Measurements from ENCODE around the gene APOC1.

DNA sequence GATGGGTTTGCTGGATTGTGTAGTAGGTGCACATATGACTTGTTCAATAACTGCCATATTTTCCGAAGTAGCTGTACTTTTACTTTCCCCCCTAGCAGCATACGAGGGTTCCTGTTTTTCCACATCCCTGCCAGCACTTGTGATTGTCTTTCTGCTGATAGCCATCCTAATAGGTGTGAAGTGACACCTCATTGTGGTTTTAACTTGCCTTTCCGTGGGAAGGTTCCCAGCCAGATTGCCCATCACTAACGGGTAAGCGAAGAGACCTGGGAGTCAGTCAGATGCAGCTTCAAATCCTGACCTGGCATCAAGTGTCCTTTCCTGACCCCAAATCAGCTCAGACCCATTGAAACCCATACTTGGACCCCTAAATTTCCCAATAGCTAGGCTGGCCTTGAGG, 45.3 kb downstream of the APOC1 start:
- TF ChIP-seq, protein P1, sequence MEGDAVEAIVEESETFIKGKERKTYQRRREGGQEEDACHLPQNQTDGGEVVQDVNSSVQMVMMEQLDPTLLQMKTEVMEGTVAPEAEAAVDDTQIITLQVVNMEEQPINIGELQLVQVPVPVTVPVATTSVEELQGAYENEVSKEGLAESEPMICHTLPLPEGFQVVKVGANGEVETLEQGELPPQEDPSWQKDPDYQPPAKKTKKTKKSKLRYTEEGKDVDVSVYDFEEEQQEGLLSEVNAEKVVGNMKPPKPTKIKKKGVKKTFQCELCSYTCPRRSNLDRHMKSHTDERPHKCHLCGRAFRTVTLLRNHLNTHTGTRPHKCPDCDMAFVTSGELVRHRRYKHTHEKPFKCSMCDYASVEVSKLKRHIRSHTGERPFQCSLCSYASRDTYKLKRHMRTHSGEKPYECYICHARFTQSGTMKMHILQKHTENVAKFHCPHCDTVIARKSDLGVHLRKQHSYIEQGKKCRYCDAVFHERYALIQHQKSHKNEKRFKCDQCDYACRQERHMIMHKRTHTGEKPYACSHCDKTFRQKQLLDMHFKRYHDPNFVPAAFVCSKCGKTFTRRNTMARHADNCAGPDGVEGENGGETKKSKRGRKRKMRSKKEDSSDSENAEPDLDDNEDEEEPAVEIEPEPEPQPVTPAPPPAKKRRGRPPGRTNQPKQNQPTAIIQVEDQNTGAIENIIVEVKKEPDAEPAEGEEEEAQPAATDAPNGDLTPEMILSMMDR (IDR thresholded peaks at IDR 0.05), result no peak
- no peak for TF ChIP-seq POLR2A (IDR thresholded peaks at IDR 0.05)
